ENCODE measurements around the gene YWHAE.
"Not testable (repeated sequence)": the region's sequence is repeated elsewhere in the genome, so short reads cannot be mapped to it uniquely, and the experiment has no call there.

Gene YWHAE

DNA sequence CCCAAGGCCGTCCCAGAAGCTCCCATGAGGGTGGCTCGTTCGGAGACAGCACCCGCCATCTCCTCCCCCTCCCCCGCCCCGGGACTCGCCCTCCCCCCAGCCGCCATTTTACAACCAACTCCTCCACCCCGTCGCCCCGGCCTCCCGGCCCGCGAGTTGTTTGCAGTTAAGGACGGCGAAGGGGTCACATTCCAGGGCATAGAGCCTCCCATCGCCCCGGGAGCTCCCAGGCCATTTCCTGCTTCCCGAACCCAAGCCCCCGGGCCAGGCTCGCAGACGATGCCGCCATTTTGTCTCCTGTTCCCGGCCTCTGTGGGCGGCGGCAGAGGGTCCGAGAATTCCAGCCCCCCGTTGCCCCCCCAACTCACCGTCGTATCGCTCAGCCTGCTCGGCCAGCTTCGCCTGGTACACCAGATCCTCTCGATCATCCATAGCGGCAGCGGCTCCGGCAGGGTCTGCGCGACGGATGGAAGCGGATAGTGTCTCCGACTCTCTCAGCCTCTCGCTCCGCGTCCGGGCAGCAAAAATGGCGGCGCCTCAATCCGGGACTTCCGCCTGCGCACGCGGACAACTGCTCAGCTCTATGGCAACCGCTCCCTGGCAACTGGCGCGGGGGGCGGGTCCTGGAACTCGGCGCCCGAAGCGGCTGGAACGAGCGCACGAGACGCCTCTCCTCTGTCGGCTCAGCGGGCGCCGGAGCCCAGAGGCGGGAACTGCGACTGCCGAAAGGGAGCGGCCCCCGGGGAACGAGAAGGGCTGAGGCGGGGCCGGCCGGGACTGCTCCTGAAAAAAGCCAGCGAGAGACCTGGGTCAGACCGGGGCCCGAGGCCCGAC is at the start of gene YWHAE:
YWHAE (minus strand) TSS at position 544 of the 834 bp plus-strand sequence; CDS start at position 432, 112 bp downstream.
- Histone ChIP-seq H3K36me3 (peaks cover 10 to 37% (median 28%) of the 10 kb centered on the region in 11 experiments; a peak in 21 of 22 replicates), H3K27me3 (no peaks in the 10 kb centered on the region), H3K9ac (peak within 1 kb of the TSS; percentile 91 to 99 (median 98)), H3K9me3 (replicated peaks in 1 of 11) (peaks cover 0 to 11% (median 8%) of the 10 kb centered on the region in 11 experiments; a peak in 13 of 22 replicates), H4K20me1 (peaks cover 43 to 46% (median 45%) of the 10 kb centered on the region in 11 experiments), H3K4me3 (peak within 1 kb of the TSS; percentile 84 to 98 (median 92)), H3K4me1 (peaks cover 24 to 48% (median 36%) of the 10 kb centered on the region in 10 experiments), H3K27ac (peak within 1 kb of the TSS; percentile 95 to 100 (median 99)), H3K4me2 (peak within 1 kb of the TSS; percentile 81 to 98 (median 90))
- no peak for TF ChIP-seq Cebpa-rat (IDR thresholded peaks at IDR 0.05)

GRCh38 chr17:1449412-1449967 is 49.5 kb upstream of the YWHAE start:
- Histone ChIP-seq H3K36me3 (peaks cover 53 to 97% (median 81%) of the 10 kb centered on the region in 11 experiments), H4K20me1 (peaks cover 94 to 100% (median 100%) of the 10 kb centered on the region in 11 experiments), H3K4me1 (peaks cover 31 to 78% (median 54%) of the 10 kb centered on the region in 10 experiments), H3K4me3 (no peak overlapping the region), H3K9me3 (replicated peaks in 1 of 11) (no peaks in the 10 kb centered on the region), H3K27ac (peak overlapping the region in 1 of 11 experiments; percentile 26; a peak in 1 of 22 replicates), H3K9ac (peak overlapping the region in 2 of 11 experiments; percentile 1 to 9; a peak in 1 of 22 replicates), H3K27me3 (no peaks in the 10 kb centered on the region), H3K4me2 (peak overlapping the region in 4 of 11 experiments; percentile 81 to 90 (median 84); a peak in 7 of 22 replicates)
- no peak for TF ChIP-seq Cebpa-rat (IDR thresholded peaks at IDR 0.05)

DNA sequence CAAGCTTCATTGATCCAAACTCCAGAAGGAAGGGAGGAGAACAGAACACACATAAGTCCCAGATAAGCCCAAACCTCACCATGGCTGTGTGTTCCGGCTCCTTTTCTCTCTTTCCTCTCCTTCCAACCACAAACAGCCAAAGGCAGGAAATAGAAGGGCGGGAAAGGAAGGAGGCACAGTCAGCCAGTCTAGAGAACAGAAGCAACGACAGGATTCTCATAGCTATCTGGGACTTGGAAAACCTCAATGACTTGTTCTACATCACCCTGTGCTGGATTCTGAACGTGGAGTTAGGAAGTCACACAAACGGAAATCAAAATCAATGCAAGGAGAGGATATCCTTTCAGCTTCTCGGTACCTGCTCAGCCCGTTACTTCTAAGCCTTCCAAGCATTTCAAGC is 47.0 kb upstream of the YWHAE start:
- Histone ChIP-seq H3K36me3 (peaks cover 50 to 98% (median 76%) of the 10 kb centered on the region in 11 experiments), H4K20me1 (peaks cover 88 to 100% (median 100%) of the 10 kb centered on the region in 11 experiments), H3K27me3 (no peaks in the 10 kb centered on the region), H3K27ac (peak overlapping the region in 10 of 11 experiments; percentile 20 to 79 (median 67); a peak in 19 of 22 replicates), H3K9ac (peak overlapping the region; percentile 11 to 72 (median 58); a peak in 19 of 22 replicates), H3K4me2 (peak overlapping the region; percentile 59 to 92 (median 82)), H3K9me3 (replicated peaks in 1 of 11) (no peaks in the 10 kb centered on the region), H3K4me1 (peaks cover 17 to 54% (median 35%) of the 10 kb centered on the region in 10 experiments), H3K4me3 (peak overlapping the region in 6 of 10 experiments; percentile 5 to 48 (median 27); a peak in 9 of 20 replicates)
- TF ChIP-seq Cebpa-rat (IDR thresholded peaks at IDR 0.05) = no peak

DNA sequence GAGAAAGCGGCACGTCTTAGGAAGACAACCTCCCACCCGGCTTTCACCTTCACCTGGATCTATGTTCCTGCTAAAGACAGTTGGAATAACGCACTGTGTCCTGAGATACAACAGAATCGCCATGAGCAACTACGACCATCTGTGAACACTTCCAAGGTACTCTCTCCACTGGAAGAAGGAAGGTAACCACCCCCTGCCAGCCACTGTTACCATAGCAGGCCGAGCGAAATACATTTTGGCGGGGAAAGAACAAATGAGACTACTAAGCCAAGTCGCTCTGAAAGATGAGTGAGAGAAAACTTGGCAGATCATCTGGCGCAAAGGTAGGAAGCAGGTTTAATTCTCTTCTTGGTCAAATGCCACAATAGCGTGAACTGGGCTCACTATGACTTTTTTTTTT is 46.2 kb upstream of the YWHAE start:
- H3K9ac ChIP-seq = no peak overlapping the region
- peak overlapping the region in 5 of 11 experiments; percentile 55 to 79 (median 74); a peak in 8 of 22 replicates for H3K27ac ChIP-seq
- no peak overlapping the region for H3K4me3 ChIP-seq
- H3K9me3 ChIP-seq (replicated peaks in 1 of 11) = no peaks in the 10 kb centered on the region
- H3K27me3 ChIP-seq = no peaks in the 10 kb centered on the region
- H3K4me2 ChIP-seq = peak overlapping the region in 3 of 11 experiments; percentile 73 to 90 (median 81); a peak in 3 of 22 replicates
- H4K20me1 ChIP-seq = peaks cover 88 to 100% (median 100%) of the 10 kb centered on the region in 11 experiments
- H3K36me3 ChIP-seq = peaks cover 47 to 98% (median 76%) of the 10 kb centered on the region in 11 experiments
- no peak for TF ChIP-seq Cebpa-rat (IDR thresholded peaks at IDR 0.05)
- H3K4me1 ChIP-seq = peaks cover 17 to 45% (median 35%) of the 10 kb centered on the region in 10 experiments

- not testable (repeated sequence) for H3K4me2 ChIP-seq
- H4K20me1 ChIP-seq = peaks cover 91 to 100% (median 100%) of the 10 kb centered on the region in 11 experiments
These were observed 45.7 kb upstream of the YWHAE start for GRCh38 chr17:1445695-1446094.

DNA sequence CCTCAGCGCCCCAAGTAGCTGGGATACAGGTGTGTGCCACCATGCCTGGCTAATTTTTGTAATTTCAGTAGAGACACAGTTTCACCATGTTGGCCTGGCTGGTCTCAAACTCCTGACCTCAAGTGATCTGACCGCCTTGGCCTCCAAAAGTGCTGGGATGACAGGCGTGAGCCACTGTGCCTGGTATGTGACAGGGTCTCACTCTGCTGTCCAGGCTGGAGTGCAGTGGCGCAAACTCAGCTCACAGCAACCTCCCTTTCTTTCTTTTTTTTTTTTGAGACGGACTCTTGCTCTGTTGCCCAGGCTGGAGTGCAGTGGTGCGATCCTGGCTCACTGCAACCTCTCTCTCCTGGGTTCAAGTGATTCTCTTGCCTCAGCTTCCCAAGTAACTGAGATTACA is 42.7 kb upstream of the YWHAE start:
- not testable (repeated sequence) for H3K4me3 ChIP-seq; H3K27ac ChIP-seq; H3K27me3 ChIP-seq; H3K9me3 ChIP-seq (replicated peaks in 1 of 11); H3K9ac ChIP-seq; H3K4me2 ChIP-seq
- Histone ChIP-seq H4K20me1 (peaks cover 89 to 100% (median 100%) of the 10 kb centered on the region in 11 experiments), H3K36me3 (peaks cover 25 to 99% (median 68%) of the 10 kb centered on the region in 11 experiments), H3K4me1 (peaks cover 10 to 19% (median 14%) of the 10 kb centered on the region in 10 experiments)

More at GRCh38 chr17:1445695-1446094, 45.7 kb upstream of the YWHAE start:
- H3K4me1 ChIP-seq = peaks cover 17 to 45% (median 35%) of the 10 kb centered on the region in 10 experiments
- H3K9me3 ChIP-seq (replicated peaks in 1 of 11); H3K27me3 ChIP-seq; H3K9ac ChIP-seq; H3K4me3 ChIP-seq: not testable (repeated sequence)
- peak overlapping the region in 4 of 11 experiments; percentile 55 to 79 (median 75); a peak in 6 of 22 replicates for H3K27ac ChIP-seq
- peaks cover 46 to 99% (median 78%) of the 10 kb centered on the region in 11 experiments for H3K36me3 ChIP-seq

DNA sequence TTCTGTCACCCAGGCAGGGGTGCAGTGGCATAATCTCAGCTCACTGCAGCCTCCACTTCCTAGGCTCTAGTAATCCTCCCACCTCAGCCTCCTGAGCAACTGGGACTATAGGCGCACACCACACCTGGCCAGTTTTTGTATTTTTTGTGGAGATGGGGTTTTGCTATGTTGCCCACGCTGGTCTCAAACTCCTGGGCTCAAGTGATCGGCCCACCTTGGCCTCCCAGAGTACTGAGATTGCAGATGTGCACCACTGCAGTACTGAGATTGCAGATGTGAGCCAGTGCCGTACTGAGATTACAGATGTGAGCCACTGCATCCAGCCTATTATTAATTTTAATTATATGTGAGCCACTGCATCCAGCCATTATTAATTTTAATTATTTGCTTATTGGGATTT is 42.2 kb upstream of the YWHAE start:
- no peak overlapping the region for H3K27ac ChIP-seq
- no peaks in the 10 kb centered on the region for H3K9me3 ChIP-seq (replicated peaks in 1 of 11)
- TF ChIP-seq Cebpa-rat (IDR thresholded peaks at IDR 0.05) = no peak
- peaks cover 5 to 14% (median 9%) of the 10 kb centered on the region in 10 experiments for H3K4me1 ChIP-seq
- peaks cover 89 to 100% (median 100%) of the 10 kb centered on the region in 11 experiments for H4K20me1 ChIP-seq
- no peaks in the 10 kb centered on the region for H3K27me3 ChIP-seq
- H3K4me3 ChIP-seq = no peak overlapping the region
- no peak overlapping the region for H3K4me2 ChIP-seq
- H3K36me3 ChIP-seq = peaks cover 29 to 99% (median 73%) of the 10 kb centered on the region in 11 experiments
- no peak overlapping the region for H3K9ac ChIP-seq

GRCh38 chr17:1440921-1441320 is 40.9 kb upstream of the YWHAE start:
- Histone ChIP-seq H3K4me2 (no peak overlapping the region), H4K20me1 (peaks cover 89 to 100% (median 100%) of the 10 kb centered on the region in 11 experiments), H3K36me3 (peaks cover 38 to 99% (median 80%) of the 10 kb centered on the region in 11 experiments), H3K4me1 (0 out of 20 replicates have a peak, but pooled peaks cover 0 to 1% (median 0%) of the 10 kb centered on the region in 10 experiments), H3K27ac (no peak overlapping the region), H3K9ac (no peak overlapping the region), H3K9me3 (replicated peaks in 1 of 11) (no peaks in the 10 kb centered on the region), H3K4me3 (no peak overlapping the region), H3K27me3 (no peaks in the 10 kb centered on the region)
- TF ChIP-seq Cebpa-rat (IDR thresholded peaks at IDR 0.05) = no peak

Measured in BLaER1 treated with 17β-estradiol and CSF1 and Interleukin-3, amounts not matched to agents 10 nM and 100 nM (cell line).